GM19328 (cell line): ENCODE measurements around the gene DSG1.
"Not testable (repeated sequence)": the region's sequence is repeated elsewhere in the genome, so short reads cannot be mapped to it uniquely, and the experiment has no call there.

Source experiments
- ATAC-seq: cut with Tn5 transposase; IDR thresholded peaks from one replicate; pipeline ENCODE4 v1.9.1; 2021; ENCODE audit warnings: mild to moderate bottlenecking, moderate library complexity; ENCODE audit not compliant: unreplicated experiment

DSG1 gene

DNA sequence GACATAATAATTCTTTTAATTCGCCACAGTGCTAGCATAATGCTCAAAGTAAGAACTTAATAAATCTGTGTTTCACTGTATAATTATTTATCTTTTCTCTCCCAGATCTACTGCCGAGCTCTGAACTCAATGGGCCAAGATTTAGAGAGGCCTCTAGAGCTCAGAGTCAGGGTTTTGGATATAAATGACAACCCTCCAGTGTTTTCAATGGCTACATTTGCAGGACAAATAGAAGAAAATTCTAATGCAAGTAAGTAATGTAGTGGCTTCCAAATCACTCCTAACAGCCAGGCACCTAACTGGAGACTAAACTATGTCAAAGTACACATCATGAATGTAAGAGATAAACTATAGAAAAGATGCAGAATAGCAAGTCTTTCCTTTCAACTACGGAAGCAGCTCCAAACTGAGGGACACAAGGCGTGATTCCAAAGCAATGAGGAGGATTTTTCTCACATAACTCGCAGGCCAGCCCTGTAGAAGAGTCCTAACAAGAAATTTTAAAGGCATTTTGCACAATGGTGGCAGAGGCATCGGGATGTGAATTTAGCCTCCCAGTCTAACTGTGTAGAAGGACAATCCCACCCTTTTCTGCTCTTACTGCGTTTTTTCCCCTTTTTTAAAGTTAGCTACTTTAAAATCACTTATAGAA is 12.0 kb downstream of the DSG1 start:
- no peak for ATAC-seq

DNA sequence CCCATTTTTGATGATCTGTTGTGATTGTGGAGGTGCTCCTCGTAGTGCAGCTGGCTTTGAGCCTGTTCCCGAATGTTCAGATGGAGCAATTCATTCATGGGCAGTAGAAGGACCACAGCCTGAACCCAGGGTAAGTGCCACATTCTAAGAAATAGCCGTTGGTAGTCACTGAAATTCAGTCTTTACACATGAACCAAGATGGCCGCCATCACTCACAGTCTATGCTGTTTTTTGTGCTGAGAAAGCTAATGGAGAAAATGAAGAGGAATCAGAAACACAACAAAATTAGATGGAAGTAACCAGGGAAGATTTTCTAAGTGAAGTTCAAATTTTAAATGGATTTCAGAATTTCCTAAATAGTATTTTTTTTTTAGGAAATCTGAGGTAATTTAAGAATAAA is 25.5 kb downstream of the DSG1 start:
- no peak for ATAC-seq

DNA sequence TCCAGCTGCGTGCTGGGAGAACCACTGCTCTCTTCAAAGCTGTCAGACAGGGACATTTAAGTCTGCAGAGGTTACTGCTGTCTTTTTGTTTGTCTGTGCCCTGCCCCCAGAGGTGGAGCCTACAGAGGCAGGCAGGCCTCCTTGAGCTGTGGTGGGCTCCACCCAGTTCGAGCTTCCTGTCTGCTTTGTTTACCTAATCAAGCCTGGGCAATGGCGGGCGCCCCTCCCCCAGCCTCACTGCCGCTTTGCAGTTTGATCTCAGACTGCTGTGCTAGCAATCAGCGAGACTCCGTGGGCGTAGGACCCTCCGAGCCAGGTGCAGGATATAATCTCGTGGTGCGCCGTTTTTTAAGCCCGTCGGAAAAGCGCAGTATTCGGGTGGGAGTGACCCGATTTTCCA is 35.4 kb downstream of the DSG1 start:
- not testable (repeated sequence) for ATAC-seq

DNA sequence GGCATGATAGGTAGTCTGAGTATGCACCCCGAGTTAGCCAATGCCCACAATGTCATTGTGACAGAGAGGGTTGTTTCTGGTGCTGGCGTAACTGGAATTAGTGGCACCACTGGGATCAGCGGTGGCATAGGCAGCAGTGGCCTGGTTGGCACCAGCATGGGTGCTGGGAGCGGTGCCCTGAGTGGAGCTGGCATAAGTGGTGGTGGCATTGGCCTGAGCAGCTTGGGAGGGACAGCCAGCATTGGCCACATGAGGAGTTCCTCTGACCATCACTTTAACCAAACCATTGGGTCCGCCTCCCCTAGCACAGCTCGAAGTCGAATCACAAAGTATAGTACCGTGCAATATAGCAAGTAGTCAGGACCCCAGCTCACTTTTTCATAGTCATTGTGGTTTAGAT is 37.0 kb downstream of the DSG1 start:
- ATAC-seq = no peak

DNA sequence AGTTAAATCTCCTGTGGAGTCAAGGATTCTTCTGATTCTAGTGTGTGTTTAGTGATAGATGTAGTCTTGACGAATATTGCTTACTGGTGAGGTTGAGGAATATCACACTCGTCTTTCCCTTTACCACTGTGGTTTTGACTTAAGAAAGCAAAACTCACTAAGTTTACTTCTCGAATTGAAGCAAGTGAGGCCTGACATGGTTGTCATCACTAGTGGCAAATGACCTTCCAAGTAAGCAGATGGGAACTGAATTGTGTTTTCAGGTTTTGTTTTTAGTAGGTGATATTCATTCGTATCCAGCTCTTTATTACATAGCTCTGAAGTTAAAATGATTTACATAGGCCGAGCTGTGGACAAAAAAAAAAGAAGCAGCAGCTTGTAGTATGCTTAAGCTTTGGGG is 38.1 kb downstream of the DSG1 start:
- no peak for ATAC-seq

DNA sequence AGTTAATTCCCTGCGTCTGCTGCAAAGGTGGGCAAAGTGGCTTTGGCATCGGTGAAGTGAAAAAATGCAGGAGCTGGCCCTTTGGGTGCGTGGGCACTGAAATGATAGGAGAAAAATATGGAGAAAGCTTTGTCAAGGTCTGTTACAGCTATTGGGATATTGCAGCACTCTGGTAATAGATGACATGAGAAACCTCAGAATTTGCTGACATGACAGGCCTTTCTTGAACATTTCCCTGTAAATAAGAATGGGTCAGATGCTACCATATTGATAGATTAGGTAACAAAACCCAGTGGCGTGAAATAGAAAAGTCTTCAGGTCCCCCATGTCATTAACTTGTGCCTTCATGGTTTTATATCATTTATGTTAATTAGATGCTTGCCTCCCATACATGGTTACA is 46.2 kb downstream of the DSG1 start:
- ATAC-seq = no peak

DNA sequence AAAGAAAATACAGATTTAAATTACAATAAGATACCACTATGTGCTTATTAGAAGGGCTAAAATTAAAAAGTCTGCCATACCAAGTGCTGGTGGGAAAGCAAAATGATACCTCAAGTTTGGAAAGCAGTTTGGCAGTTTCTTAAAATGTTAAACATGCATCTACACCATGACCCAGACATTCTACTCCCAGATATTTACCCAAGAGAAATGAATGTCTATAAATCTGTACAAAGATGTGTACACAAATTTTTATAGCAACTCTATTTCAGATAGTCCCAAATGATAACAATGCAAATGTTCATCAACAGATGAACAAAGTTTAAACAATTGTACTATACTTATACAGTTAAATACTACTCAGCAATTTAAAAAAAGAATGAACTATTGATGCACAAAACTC is 51.5 kb downstream of the DSG1 start:
- ATAC-seq = no peak

DNA sequence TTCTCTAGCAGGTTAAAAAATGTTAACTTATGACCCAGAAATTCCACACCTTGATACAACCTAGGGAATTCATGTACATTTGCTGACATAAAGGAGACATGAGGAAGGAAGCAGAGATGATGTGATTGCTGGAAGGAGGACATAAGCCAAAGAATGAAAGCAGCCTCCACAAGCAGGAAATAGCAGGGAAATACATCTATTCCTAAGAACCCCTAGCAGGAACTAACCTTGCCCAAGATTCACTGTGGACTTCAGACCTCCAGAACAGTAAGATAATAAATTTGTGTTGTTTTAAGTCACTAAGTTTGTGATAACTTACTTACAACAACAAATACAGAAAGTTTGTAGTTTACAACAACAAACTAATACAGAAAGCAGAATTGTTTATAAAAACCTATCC is 54.0 kb downstream of the DSG1 start:
- no peak for ATAC-seq

DNA sequence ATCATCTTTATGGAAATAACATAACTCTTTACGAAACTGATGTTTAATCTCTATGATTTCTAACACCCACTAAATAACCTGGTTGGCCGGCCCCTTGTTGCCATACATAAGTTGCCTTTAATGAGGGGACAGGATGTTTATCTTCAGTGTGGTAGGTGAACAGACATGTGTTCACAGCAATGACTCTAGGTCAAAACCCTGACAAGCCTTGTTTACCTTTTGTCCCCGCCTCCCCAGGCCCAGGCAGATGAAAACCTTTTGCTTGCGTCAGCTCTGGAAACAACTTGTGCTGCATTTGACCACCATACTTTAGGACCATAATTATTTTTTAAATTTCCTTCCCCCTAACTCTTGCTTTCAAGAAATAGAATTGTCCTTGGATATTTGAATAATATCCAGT is 55.7 kb downstream of the DSG1 start:
- no peak for ATAC-seq

DNA sequence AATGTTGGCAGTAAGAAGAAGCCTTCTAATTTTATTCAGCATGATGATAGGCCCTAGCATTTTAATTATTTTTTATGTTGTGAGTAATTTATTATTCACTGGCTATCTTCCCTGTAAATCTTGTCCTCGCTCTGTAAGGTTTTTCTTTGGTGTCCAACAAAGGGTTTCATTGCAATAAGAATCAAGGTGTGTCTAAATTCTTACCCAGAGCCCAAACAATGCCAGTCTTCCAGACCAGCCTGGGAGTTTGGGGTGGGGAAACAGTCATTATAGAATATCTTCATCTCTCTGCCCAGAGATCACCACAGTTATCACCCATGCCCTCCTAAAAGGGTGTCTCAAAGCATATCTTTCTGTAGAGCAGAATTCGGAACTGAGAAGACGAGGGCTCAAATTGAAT is 58.5 kb downstream of the DSG1 start, which contains the start of gene DSG4:
TSS of gene DSG4 (plus strand) at position 301 of the 400 bp plus-strand sequence. CDS start 135 bp downstream, outside the sequence.
- no peak for ATAC-seq

DNA sequence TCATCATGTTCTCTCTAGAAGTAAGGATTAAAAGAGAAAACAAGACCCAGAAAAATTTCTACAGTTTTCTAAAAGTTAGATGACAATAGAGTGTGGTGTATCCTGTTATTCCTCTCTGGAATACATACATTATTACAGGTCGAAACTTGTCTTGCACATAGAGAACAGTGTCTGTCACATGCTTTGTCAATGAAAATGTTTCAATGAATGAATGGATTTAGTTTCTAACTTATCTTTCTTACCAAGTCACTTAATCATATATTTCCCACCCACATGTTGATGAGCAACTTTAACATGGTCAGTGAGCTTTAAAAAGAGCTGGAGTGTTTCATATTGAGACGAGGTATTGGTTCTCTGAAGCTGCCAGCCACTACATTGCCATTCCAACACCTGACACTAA is 63.0 kb downstream of the DSG1 start:
- no peak for ATAC-seq

DNA sequence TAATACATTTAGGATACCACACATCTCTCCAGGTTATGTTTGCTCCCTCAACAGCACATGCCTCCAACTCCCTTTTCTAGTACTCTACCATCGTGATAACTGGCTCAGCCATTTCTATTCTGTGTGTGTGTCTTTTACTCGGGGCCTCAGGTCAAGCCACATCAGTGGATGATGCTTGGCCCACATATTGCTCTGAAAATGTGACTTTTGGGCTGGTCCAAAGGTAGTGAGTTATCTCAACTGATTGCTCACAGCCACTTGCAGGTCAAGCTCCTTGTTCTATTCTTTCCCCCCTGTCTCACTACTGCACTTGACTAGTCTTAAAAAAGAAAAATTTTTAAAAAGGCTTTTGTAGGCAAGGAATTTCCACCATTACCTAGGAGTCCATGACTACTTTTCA is 64.1 kb downstream of the DSG1 start:
- no peak for ATAC-seq

DNA sequence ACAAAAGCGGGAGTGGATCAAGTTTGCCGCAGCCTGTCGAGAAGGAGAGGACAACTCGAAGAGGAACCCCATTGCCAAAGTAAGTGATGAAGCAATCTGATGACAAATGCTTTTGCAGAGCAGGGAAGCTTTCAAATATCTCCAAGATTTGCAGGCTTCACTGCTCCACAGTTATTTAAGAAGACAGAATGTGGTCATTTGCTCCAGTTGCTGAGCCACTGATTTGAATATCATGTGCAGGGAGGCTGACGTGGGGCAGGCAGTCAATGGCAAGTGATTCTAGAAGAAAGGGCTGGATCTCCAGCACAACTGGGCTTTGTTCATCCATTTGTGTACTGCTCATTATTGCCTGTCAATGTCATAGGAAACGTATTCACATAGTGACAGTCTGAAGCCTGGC is 68.8 kb downstream of the DSG1 start:
- no peak for ATAC-seq

DNA sequence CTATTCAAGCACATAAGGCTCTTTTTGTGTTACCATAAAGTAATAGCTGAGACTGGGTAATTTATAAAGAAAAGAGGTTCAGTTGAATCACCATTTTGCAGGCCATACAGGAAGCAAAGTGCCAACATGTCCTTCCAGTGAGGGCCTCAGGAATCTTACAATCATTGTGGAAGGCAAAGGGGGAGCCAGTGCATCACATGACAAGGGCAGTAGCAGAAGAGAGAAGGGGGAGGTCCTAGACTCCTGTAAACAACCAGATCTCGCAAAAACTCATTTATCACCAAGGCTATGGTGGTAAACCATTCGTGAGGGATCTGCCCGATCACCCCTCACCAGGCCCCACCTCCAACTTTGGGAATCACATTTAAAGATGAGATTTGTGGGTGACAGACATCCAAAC is 75.3 kb downstream of the DSG1 start:
- no peak for ATAC-seq

DNA sequence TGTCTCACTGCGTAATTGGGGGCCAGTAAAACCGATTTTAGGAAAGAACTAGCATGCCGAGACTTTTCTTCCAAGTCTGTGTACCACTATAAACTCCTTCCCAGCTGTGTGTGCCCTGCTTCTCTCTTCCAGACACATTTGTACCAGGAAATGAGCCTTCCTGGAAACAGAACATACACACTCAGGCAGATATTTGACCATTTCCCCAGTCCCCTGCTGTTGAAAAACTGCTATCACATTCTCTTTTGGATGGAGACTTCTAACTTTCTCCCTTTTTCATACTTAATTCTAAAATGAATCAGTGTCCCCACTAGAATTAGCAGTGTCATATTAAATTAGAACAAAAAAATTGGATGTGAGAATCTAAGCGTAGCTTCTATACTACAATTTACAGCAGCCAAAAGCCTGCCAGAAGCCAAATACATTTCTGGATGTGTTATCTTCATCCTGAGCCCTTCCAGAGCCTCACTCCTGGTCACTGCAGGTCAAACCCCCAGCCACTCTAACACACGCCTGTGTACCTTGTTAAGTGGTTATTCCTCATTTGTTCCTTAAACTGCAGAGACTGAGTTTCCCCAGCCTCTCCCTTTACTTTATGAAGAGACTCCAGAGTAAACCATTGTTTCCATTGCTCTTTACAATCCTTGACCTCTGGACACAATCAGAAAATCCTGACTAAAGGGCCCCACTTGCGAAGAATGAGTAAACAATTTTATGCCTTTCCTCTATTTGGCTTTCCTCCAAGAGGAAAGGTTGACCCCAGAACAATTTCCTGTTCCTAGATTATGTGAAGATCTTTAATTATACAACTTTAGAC is 79.0 kb downstream of the DSG1 start:
- no peak for ATAC-seq

DNA sequence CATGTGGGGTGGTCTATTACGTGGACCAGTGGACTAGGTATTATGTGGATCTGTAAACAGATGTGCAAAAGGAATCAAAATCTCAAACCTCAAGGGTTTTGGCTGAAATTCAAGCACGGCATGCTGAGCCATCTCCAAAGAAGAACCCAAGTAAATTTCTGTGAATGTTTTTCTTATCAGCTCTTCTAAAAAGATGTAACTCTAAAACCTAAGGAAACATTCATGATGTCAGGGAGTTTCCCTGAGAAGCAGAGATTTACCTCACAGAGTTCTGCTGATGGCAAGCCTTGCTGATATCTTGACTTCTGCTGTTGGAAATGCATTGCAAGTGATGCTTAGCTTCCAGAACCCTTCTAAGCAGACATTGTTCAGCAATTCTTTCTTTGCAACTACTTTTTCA is 80.2 kb downstream of the DSG1 start:
- no peak for ATAC-seq

DNA sequence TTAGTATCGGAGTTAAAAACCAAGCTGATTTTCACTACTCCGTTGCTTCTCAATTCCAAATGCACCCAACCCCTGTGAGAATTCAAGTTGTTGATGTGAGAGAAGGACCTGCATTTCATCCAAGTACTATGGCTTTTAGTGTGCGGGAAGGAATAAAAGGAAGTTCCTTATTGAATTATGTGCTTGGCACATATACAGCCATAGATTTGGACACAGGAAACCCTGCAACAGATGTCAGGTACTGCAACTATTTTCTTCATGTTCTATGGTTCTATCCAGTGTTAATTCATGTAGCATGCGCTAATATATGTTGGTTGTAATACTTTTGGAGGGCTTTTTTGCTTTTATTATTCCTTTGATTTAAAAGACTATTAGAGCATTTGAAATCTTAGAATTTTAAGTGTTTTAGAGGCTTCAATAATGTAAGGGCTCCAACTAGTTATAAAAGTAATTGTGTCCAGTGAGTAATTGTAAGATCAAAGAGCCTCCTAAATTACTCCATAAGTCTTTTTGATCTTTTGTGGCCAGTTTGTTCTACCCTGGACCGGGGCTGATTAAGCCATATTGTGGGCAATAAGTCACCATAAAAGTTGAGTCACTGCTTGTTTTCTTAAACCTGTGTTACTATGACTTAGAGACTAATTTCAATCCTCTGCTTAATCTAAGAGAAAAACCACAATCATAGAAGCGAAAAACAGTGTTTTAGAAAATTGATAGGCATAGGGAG is 81.5 kb downstream of the DSG1 start:
- no peak for ATAC-seq

DNA sequence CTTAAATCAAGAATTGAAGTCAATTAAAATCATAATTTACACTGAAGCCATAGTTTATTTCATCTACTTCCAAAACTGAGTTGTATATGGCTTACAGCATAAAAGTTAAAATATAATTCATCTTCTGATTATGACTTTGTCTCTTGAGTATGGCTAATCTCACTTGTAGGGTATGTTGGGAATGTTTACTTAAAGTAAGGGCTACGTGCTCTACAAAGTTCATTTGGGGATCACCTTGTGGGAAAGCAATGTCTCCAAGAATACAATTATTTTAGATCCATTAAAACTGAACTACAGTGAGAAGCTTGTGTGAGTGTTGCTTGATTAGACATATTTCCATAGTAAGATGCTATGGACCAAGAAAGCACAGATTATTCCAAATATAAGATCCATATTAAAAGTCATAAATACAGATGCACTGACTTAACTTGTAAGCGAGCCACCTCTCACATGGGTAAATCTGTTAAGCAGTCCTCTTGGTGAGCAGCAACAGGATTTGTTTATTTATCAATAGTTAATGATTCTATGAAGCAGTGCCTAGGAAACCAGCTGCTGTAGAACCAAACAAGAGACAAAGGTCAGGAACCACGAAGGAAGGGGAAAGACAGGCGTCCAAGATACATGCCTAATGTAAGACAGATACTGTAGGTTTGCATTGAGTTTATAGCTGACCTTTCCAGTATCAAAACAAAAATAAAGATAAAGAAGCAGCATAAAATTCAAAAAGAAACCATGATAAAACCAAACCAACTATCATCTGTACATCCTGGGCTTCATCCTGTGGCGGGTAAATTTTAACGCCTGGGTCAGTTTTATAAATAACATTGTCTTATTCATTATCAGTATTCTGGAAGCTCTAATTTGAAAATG is 83.4 kb downstream of the DSG1 start:
- no peak for ATAC-seq

DNA sequence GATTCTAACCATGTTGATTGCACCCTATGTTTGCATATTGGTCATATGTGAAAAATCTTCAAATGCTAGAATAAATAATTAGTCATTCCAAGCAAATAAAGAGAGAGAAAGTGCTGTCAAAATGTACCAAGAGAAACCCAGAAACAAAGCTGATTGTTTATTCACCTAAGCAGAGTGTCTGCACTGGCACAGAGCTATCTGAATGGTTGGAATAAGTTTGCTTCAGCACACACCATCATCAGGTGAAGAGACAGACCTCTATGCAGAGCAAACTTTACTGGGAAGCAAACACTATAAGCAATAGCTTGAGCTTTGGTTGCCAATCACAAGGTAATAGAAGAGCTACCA is 84.0 kb downstream of the DSG1 start:
- no peak for ATAC-seq

DNA sequence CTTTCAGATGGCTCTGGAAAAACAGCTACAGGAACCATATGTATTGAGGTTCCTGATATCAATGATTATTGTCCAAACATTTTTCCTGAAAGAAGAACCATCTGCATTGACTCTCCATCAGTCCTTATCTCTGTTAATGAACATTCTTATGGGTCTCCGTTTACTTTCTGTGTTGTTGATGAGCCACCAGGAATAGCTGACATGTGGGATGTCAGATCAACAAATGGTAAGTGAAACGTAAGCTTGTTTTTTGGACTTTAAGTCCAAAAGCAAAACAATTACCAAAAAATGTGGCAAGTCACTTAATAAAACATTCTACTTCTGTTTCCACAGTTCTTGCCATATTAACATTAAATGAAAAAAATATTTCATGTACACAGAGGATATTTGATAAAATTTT is 85.4 kb downstream of the DSG1 start:
- no peak for ATAC-seq
